ENCODE measurements around the gene TRAPPC1.
"Not testable (repeated sequence)": the region's sequence is repeated elsewhere in the genome, so short reads cannot be mapped to it uniquely, and the experiment has no call there.

The TRAPPC1 gene

DNA sequence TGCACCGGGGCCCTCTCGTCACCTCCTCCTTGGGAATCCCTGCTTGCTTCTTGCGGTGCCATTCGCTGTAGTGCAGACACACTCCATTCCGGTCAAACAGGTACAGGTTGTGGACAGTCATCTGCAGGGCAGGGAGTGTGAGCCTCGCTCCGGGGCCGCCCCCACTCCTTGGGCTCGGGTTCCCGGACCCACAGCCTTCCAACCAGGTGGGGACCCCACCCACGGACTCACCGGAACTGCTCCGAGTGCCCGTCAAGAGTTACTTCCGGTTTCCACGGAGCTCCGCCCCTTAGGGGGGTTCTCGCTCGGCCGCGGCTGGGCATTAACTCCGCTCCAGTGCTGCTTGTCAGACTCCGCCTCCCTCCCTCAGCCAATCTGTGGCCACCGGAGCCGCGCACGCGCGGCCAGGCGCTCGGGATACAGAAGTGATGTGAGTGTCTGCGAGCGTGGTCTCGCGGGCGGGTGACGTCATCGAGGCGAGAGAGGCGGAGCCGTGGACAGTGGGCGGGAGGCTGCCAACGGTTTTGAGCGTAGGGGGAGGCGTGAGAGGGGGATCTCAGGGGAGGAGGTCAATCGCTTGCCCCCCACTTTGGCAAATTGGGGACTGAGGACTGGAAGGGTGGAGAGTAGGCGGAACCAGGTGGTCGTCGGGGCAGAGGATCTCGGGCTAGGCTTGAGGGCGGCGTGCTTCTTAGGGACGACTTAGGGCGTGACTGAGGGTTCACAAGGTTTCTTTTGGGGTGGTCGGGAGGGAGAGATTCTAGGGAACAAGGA is at the start of gene TRAPPC1, which contains the start of gene CNTROB:
TSS of gene TRAPPC1 (minus strand) at position 238 of the 774 bp plus-strand sequence. CDS start at position 121, 117 bp downstream.
TSS of gene CNTROB (plus strand) at position 498 of the 774 bp plus-strand sequence. CDS start 874 bp downstream, outside the sequence.
- peak; percentile 99 for DNase-seq

- no peak for DNase-seq
Observed at GRCh38 chr17:7977805-7978204, 46.1 kb upstream of the TRAPPC1 start.

- no peak for DNase-seq
Observed at GRCh38 chr17:7977039-7977438, 45.3 kb upstream of the TRAPPC1 start.

DNA sequence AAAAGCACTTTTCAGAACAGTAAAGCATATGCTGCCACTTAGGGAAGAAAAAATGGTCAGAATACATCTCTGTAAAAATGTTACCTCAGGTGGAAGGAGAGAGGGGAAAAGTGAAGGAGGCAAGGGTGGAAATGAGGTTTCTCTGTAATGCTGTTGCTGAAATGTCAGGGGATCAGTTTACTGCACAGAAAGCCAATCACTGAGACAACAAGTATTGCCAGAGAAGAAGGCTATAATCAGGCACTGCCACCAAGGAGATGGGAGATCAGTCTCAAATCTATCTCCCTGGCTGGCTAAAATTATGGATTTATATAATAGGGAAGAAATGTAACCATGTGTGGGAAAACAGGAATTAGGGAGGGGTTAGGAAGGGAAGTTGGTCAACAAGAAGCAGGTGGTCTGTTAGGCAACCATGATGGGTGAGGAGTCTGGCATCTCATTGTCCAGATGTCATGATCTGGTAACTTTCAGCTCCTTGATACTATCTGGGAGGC is 42.9 kb upstream of the TRAPPC1 start:
- DNase-seq: no peak

DNA sequence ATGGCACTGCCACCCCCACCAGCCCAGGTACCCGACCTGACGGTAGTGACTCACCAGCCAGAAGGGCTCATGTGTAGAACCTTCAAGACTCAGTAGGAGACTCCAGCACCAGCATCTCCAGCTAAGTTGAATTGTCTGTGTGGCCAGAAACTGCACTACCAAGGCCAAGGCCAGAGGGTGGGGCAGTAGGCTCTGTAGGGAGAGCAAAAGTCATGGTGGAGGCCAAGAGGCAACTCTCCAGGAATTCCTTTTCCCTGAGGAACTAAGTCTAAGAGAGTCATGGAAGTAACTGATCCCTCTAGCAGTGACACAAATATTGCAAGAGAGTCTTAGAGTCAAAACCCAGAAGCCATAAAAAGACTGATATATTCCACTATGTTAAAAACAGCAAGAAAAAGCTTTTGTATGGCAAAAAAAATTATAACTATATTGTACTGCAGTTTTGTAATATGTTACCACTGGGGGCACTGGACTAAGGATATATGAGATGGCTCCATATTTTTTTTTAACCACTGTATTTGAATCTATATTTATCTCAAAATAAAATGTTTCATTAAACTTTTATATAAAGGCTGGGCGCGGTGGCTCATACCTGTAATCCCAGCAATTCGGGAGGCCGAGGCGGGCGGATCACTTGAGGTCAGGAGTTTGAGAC is 40.5 kb upstream of the TRAPPC1 start:
- DNase-seq: no peak

DNA sequence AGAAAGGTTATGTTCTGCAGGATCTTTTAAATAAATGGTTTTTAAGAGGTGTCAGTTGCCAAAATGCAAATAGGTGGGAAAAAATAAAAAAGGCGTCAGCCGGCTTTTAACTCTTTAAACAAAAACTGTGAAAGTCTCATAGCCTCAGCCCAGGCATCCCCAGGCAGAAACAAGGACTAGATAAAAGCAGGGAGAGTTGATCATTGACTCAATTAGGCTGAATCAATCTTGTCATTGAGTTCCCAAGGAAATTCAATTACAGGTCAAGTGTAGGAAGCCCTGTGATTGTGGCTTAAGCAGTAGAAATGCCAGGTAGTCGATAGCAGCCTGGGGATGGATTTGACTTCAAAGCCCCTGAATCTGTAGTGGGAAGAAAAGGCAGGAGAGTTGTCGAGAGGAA is 39.9 kb upstream of the TRAPPC1 start:
- no peak for DNase-seq

- no peak for DNase-seq
Observed at GRCh38 chr17:7969433-7969832, 37.7 kb upstream of the TRAPPC1 start.

GRCh38 chr17:7967751-7968150 is 36.0 kb upstream of the TRAPPC1 start:
- DNase-seq: no peak

- DNase-seq: no peak
Observed at GRCh38 chr17:7961421-7961820, 29.7 kb upstream of the TRAPPC1 start.

DNA sequence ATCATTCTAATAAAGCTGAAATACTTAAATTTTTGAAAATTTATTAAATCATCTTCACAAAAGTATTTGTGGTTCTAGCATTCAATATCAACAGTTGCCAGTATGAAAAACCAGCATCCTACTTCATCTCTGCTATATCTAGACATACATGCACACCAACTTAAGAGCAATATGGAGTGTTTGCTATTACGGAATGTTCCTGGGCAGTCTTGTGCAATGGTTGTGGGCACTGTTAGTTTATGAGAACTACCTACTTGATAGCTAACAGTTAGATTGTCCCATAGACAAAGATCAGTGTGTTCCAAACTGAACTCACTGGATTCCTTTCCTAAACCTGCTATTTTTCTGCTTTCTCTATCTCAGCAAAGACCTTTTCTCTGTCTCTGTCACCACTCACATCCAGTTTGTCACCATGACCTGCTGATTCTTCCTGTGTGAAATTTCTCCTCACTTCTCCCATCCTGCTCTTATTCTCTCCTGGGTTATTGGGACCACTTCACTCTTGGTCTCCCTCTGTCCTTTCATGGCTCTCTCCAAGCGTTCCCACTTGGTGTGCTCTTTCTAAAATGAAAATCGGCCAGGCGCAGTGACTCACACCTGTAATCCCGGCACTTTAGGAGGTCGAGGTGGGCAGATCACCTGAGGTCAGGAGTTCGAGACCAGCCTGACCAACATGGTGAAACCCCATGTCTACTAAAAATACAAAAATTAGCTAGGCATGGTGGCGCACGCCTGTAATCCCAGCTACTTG is 27.9 kb upstream of the TRAPPC1 start:
- no peak for DNase-seq

DNA sequence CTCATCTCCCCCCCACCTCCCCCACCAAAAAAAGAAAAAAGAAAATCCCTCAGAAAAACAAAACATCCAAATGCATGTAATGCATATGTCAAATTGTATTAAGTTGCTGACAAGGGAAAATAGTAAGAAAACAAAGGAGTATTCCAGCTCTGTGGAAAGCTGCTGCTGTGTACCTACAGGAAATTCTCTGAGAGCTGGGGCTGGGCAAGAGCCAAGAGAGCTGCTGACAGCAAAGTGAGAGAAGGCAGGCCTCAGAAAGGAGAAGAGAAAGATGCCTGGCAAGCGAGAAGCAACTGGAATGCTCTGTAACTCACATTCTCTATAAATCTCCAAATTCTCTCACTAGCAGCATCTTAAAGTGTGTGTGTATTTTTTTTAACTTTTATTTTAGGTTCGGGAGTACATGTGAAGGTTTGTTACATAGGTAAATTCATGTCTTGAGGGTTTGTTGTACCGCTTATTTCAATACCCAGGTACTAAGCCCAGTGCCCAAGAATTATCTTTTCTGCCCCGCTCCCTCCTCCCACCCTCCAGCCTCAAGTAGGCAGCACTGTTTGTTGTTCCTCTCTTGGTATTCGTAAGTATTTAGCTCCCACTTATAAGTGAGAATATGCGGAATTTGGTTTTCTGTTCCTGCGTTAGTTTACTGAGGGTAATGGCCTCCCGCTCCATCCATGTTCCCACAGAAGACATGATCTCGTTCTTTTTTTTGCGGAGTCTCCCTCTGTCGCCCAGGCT is 24.7 kb upstream of the TRAPPC1 start:
- no peak for DNase-seq

GRCh38 chr17:7955414-7956227 is 23.9 kb upstream of the TRAPPC1 start:
- no peak for DNase-seq

DNA sequence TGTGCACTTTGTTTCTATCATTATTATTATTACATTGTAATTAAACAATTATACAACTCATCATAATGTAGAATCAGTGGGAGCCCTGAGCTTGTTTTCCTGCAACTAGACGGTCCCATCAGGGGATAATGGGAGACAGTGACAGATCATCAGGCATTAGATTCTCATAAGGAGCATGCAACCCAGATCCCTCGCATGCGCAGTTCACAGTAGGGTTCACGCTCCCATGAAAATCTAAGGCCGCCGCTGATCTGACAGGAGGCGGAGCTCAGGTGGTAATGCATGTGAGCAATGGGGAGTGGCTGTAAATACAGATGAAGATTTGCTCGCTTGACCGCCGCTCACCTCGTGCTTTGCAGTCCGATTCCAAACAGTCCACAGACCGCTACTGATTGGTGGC is 21.5 kb upstream of the TRAPPC1 start:
- DNase-seq: not testable (repeated sequence)

DNA sequence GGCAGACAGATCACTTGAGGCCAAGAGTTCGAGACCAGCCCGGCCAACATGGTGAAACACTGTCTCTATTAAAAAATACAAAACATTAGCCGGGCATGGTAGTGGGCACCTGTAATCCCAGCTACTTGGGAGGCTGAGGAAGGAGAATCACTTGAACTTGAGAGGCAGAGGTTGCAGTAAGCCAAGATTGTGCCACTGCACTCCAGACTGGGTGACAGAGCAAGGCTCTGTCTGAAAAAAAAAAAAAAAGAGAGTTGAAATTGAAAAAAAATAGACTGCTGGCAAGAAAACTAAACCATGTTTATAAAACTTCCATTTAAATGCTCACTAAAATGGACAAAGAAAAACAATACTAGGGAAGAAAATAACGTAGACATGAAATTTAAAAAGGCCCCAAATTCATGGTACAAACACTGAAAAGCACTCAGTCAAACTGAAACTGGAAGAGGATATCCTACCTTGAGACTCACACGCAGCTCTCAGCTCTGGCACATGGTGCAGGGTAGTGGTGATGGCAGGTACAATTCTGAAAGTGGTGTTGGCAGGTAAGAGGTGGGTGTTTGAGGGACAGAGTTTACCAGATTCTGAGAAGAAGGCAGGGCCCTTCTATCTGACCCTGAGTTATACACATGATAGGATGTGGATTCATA is 19.5 kb upstream of the TRAPPC1 start:
- DNase-seq: peak; percentile 30

DNA sequence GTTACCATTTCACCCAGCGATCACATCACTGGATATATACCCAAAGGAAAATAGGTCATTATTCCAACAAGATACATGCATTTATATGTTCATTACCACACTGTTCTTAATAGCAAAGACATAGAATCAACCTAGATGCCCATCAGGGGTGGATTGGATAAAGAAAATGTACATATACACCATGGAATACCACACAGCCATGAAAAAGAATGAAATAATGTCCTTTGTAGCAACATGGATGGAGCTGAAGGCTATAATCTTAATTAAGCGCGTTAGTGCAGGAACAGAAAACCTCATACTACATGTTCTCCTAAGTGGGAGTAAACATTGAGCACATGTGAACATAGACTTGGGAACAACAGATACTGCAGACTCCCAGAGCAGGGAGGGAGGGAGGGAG is 18.8 kb upstream of the TRAPPC1 start:
- no peak for DNase-seq

GRCh38 chr17:7947651-7948050 is 15.9 kb upstream of the TRAPPC1 start:
- no peak for DNase-seq

- no peak for DNase-seq
Observed at GRCh38 chr17:7946441-7946840, 14.7 kb upstream of the TRAPPC1 start.

DNA sequence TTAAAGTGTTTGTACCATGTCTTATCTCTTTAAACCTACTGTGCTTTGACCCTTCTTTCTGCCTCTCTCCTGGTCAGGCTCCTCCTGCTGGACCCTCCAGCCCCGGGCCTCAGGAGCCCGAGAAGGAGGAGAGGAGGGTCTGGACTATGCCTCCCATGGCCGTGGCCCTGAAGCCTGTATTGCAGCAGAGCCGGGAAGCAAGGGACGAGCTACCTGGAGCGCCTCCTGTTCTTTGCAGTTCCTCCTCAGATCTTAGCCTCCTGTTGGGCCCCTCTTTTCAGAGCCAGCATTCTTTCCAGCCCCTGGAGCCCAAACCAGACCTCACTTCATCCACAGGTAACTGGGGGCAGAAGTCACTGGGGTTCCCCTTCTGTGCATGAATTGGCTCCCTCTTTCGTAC is 13.9 kb upstream of the TRAPPC1 start:
- no peak for DNase-seq

- no peak for DNase-seq
Observed at GRCh38 chr17:7944326-7944725, 12.6 kb upstream of the TRAPPC1 start.

DNA sequence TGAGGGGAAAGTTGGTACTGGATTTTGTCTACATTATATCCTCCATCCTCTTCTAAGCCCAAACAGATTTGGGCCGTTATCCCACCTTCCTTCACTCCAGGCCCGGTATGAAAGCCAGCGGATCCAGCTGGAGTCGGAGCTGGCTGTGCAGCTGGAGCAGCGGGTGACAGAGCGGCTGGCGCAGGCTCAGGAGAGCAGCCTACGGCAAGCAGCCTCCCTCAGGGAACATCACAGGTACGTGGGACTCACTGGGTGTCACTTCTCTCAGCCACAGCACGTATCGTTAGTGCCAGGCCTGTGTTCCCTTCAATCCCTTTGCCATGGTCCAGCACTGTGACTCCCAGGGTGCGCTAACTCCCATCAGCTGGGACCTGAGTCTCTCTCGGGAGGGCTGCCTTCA is 11.5 kb upstream of the TRAPPC1 start:
- DNase-seq: no peak

GRCh38 chr17:7940743-7941142 is 9.0 kb upstream of the TRAPPC1 start:
- no peak for DNase-seq

All from stimulated activated CD4-positive, alpha-beta T cell treated with anti-CD3 and anti-CD28 coated beads, Interleukin-12 subunit alpha, Interleukin-12 subunit beta, amount 100 ng/mL, for 4 hours (primary cell).